SK-N-SH (cell line): ENCODE results near the gene MPEG1. TPM values are rescaled to one million over a fixed set of nuclear protein-coding genes. Genes with fewer than 3 reads are reported as not detected.

Experiments
- CTCF ChIA-PET: fragments of 300-600, 350-600 bp; formaldehyde crosslinking; extraction: SDS; loops from one replicate; lab custom pipeline; 2021; lab: Yijun Ruan, JAX
- POLR2A ChIA-PET: fragments of 350-600 bp; sonication (Branson Sonifier 250); formaldehyde crosslinking; extraction: SDS; loops from one replicate; lab custom pipeline; 2020; ENCODE audit warnings: antibody characterized with exemption, inconsistent platforms; lab: Yijun Ruan, JAX
- DNase-seq: peaks from one replicate; pipeline ENCODE4 v3.0.0; 2012
- H2AFZ ChIP-seq: fragments of 200-600 bp; sonication (generic); 2 replicates; pipeline ENCODE4 v1.8.1; 2016; ENCODE audit warnings: antibody characterized with exemption, mild to moderate bottlenecking, low read depth
- H3F3A ChIP-seq: fragments of 200-600 bp; sonication (generic); replicated peaks from 2 replicates; pipeline ENCODE3; 2016; ENCODE audit warnings: antibody characterized with exemption, mild to moderate bottlenecking; ENCODE audit not compliant: insufficient read depth
- H3K27ac ChIP-seq, 2 experiments: fragments of 200-500 bp in 1 of 2; fragments of 200-600 bp in 1 of 2; sonication (Bioruptor generic) in 1 of 2; sonication (generic), shearing (Covaris generic) in 1 of 2; 2 replicates each; pipeline versions ENCODE4 v1.5.1 to v1.6.1; 2014 to 2016; ENCODE audit warnings: low read depth in 2 of 2, inconsistent platforms in 1 of 2, low read length in 1 of 2, mild to moderate bottlenecking in 1 of 2, mixed read lengths in 1 of 2
- H3K27me3 ChIP-seq: fragments of 200-600 bp; sonication (generic), shearing (Covaris generic); 2 replicates; pipeline ENCODE4 v1.6.1; 2016; ENCODE audit warnings: mixed run types; ENCODE audit not compliant: insufficient read depth
- H3K36me3 ChIP-seq, 2 experiments: fragments of 200-500 bp in 1 of 2; fragments of 200-600 bp in 1 of 2; sonication (Bioruptor generic) in 1 of 2; sonication (generic) in 1 of 2; replicated peaks in 1 of 2; 2 replicates each; pipeline versions ENCODE3 to v1.5.1; 2014 to 2016; ENCODE audit warnings: low read length in 1 of 2, mild to moderate bottlenecking in 1 of 2; ENCODE audit not compliant: insufficient read depth in 2 of 2, control insufficient read depth in 1 of 2
- H3K4me1 ChIP-seq, 2 experiments: fragments of 200-500 bp in 1 of 2; fragments of 200-600 bp in 1 of 2; sonication (Bioruptor generic) in 1 of 2; sonication (generic), shearing (Covaris generic) in 1 of 2; 2 replicates each; pipeline versions ENCODE4 v1.5.1 to v1.6.1; 2014 to 2016; ENCODE audit warnings: low read depth in 1 of 2, low read length in 1 of 2, mixed run types in 1 of 2; ENCODE audit not compliant: insufficient read depth in 2 of 2, control insufficient read depth in 1 of 2
- H3K4me2 ChIP-seq: fragments of 200-600 bp; sonication (generic), shearing (Covaris generic); 2 replicates; pipeline ENCODE4 v1.6.1; 2017; ENCODE audit warnings: mixed run types
- H3K4me3 ChIP-seq, 2 experiments: fragments of 200-500 bp in 1 of 2; fragments of 200-600 bp in 1 of 2; sonication (Bioruptor generic) in 1 of 2; sonication (generic), shearing (Covaris generic) in 1 of 2; 2 replicates each; pipeline versions ENCODE4 v1.5.1 to v1.8.1; 2014 to 2016; ENCODE audit warnings: low read depth in 2 of 2, inconsistent platforms in 1 of 2, low read length in 1 of 2, mild to moderate bottlenecking in 1 of 2, mixed read lengths in 1 of 2, moderate library complexity in 1 of 2
- H3K79me2 ChIP-seq: fragments of 200-600 bp; sonication (generic); 2 replicates; pipeline ENCODE4 v1.8.1; 2017; ENCODE audit warnings: mild to moderate bottlenecking; ENCODE audit not compliant: insufficient read depth
- H3K9ac ChIP-seq: fragments of 200-600 bp; sonication (generic); 2 replicates; pipeline ENCODE4 v1.6.1; 2017; ENCODE audit warnings: mixed run types
- H3K9me2 ChIP-seq: fragments of 200-600 bp; sonication (generic); 2 replicates; pipeline ENCODE4 v1.6.1; 2017; ENCODE audit warnings: mixed run types
- H3K9me3 ChIP-seq: fragments of 200-600 bp; sonication (generic); 2 replicates; pipeline ENCODE4 v1.6.1; 2017; ENCODE audit warnings: mixed run types, mild to moderate bottlenecking, moderate library complexity
- H4K20me1 ChIP-seq: fragments of 200-600 bp; sonication (generic); 2 replicates; pipeline ENCODE4 v1.6.1; 2017; ENCODE audit warnings: mild to moderate bottlenecking, mixed run types; ENCODE audit not compliant: insufficient read depth
- CHD2 ChIP-seq: fragments of 150-350 bp; IDR thresholded peaks from 2 replicates; pipeline ENCODE4 v1.6.1; 2018; ENCODE audit warnings: low read length; ENCODE audit not compliant: partially characterized antibody
- ELF1 ChIP-seq: IDR thresholded peaks from 2 replicates; pipeline ENCODE4 v1.4.0; 2012
- EP300 ChIP-seq, 2 experiments: IDR thresholded peaks; 2 replicates each; pipeline versions ENCODE4 v1.4.0 to v1.6.1; 2012; ENCODE audit warnings: borderline replicate concordance in 1 of 2, low read depth in 1 of 2, low read length in 1 of 2
- EZH2phosphoT487 ChIP-seq: fragments of 200-600 bp; sonication (generic); IDR thresholded peaks from 2 replicates; pipeline ENCODE4 v1.6.1; 2017; ENCODE audit warnings: low read depth, mixed run types, mild to moderate bottlenecking, antibody characterized with exemption, moderate library complexity, borderline replicate concordance
- FOXJ3 ChIP-seq: sonication (generic); formaldehyde crosslinking; IDR thresholded peaks from 2 replicates; pipeline ENCODE4 v1.5.1; 2020; ENCODE audit warnings: mild to moderate bottlenecking, missing genetic modification reagents
- FOXM1 ChIP-seq: IDR thresholded peaks from 2 replicates; pipeline ENCODE4 v1.4.0; 2012; ENCODE audit warnings: low read depth, mild to moderate bottlenecking
- GATA2 ChIP-seq: sonication (generic); formaldehyde crosslinking; IDR thresholded peaks from 2 replicates; pipeline ENCODE4 v1.5.0; 2020; ENCODE audit warnings: mild to moderate bottlenecking, missing genetic modification reagents
- MAX ChIP-seq: IDR thresholded peaks from 2 replicates; pipeline ENCODE4 v1.4.0; 2012; ENCODE audit warnings: low read depth
- MEF2A ChIP-seq: IDR thresholded peaks from 2 replicates; pipeline ENCODE4 v1.4.0; 2012; ENCODE audit warnings: low read depth, borderline replicate concordance
- NFIC ChIP-seq: IDR thresholded peaks from 2 replicates; pipeline ENCODE4 v1.4.0; 2012; ENCODE audit warnings: borderline replicate concordance
- PBX3 ChIP-seq: IDR thresholded peaks from 2 replicates; pipeline ENCODE4; 2012
- RCOR1 ChIP-seq: fragments of 150-350 bp; IDR thresholded peaks from 2 replicates; pipeline ENCODE4 v1.6.1; 2017; ENCODE audit warnings: antibody characterized with exemption, low read length
- REST ChIP-seq: IDR thresholded peaks from 2 replicates; pipeline ENCODE4 v1.6.1; 2012; ENCODE audit warnings: mild to moderate bottlenecking, low read depth, low read length, moderate library complexity
- RXRA ChIP-seq: IDR thresholded peaks from 2 replicates; pipeline ENCODE4 v1.4.0; 2012; ENCODE audit warnings: low read depth, mild to moderate bottlenecking, borderline replicate concordance
- SMC3 ChIP-seq: IDR thresholded peaks from 2 replicates; pipeline ENCODE4 v1.6.1; 2012; ENCODE audit warnings: low read depth, low read length, improper control_type of control experiment
- TAF1 ChIP-seq: IDR thresholded peaks from 2 replicates; pipeline ENCODE4 v1.6.1; 2012; ENCODE audit warnings: low read depth, mild to moderate bottlenecking, low read length, moderate library complexity, borderline replicate concordance
- TCF12 ChIP-seq: IDR thresholded peaks from 2 replicates; pipeline ENCODE4 v1.4.0; 2012
- YY1 ChIP-seq: IDR thresholded peaks from 2 replicates; pipeline ENCODE4 v1.4.0; 2012; ENCODE audit warnings: low read depth, mild to moderate bottlenecking
- WGBS: methylation state at CpG from one replicate; pipeline ENCODE4 v1.1.6; 2017; ENCODE audit warnings: low lambda C conversion rate; 5-methylcytosine and 5-hydroxymethylcytosine counted together
- polyA plus RNA-seq, 3 experiments: library from polyadenylated mRNA; depleted of rRNA; stranded (reverse); fragments of >200 nt; gene quantifications; 2 replicates each; pipeline ENCODE4 v1.2.3, GENCODE V29; 2012

MPEG1 gene
- polyA plus RNA-seq, 1 of the 3 experiments (the other 2 are of a cell fraction), result not detected

GRCh38 chr11:59254286-59254685, 41.6 kb upstream of the MPEG1 start (continued):
- no peak for TF ChIP-seq REST
- no peak for TF ChIP-seq FOXJ3 (CRISPR knock-in tag)
- no peak for TF ChIP-seq EP300 (IDR thresholded peaks at IDR 0.05; ENCODE audit: borderline replicate concordance in 1 of 2, low read depth in 1 of 2, low read length in 1 of 2)
- TF ChIP-seq EZH2phosphoT487, result no peak
- TF ChIP-seq MEF2A, result no peak
- TF ChIP-seq TAF1, result no peak

- TF ChIP-seq RXRA, result no peak
- H3K4me2 ChIP-seq, result no peak overlapping the region
- no peak overlapping the region for H3K27ac ChIP-seq
- no peaks in the 10 kb centered on the region for H3K79me2 ChIP-seq
- H3F3A ChIP-seq, result no peaks in the 10 kb centered on the region
- no peak overlapping the region for H2AFZ ChIP-seq
- CTCF ChIA-PET, result no interaction called here
- no peaks in the 10 kb centered on the region for H3K9me2 ChIP-seq
- H3K36me3 ChIP-seq, result no peaks in the 10 kb centered on the region
- DNase-seq, result no peak
- 0% methylated on average over 2 of the region's 2 CpGs for WGBS
- POLR2A ChIA-PET, result no interaction called here
- H3K9ac ChIP-seq, result no peak overlapping the region
- H3K27me3 ChIP-seq, result no peaks in the 10 kb centered on the region; the same call in 1 of the 2 replicates
- no peaks in the 10 kb centered on the region for H3K9me3 ChIP-seq
- H3K4me1 ChIP-seq, result no peaks in the 10 kb centered on the region
- H3K4me3 ChIP-seq, result no peak overlapping the region
- H4K20me1 ChIP-seq, result no peaks in the 10 kb centered on the region
Observed at GRCh38 chr11:59253001-59253400, 40.3 kb upstream of the MPEG1 start.

- DNase-seq, result no peak
- CTCF ChIA-PET, result interaction anchor here (0.6 kb wide), 1 partner anchor 79 kb away, joined by 3 read pairs; no protein-coding TSS in a partner anchor
- WGBS, result 16% methylated on average over 7 of the region's 7 CpGs
- TF ChIP-seq YY1 (no peak), RXRA (no peak), EP300 (IDR thresholded peaks at IDR 0.05; ENCODE audit: borderline replicate concordance in 1 of 2, low read depth in 1 of 2, low read length in 1 of 2) (no peak), MAX (no peak), CHD2 (no peak), TAF1 (no peak), PBX3 (no peak), REST (no peak), ELF1 (no peak), SMC3 (no peak), NFIC (no peak), TCF12 (no peak), GATA2 (CRISPR knock-in tag) (no peak), RCOR1 (no peak), FOXM1 (no peak), FOXJ3 (CRISPR knock-in tag) (no peak)
Observed at GRCh38 chr11:59249535-59249934, 36.8 kb upstream of the MPEG1 start.

More at GRCh38 chr11:59249535-59249934, 36.8 kb upstream of the MPEG1 start:
- Histone ChIP-seq H3K36me3 (no peaks in the 10 kb centered on the region), H2AFZ (no peak overlapping the region), H3K9me2 (no peaks in the 10 kb centered on the region), H3F3A (no peaks in the 10 kb centered on the region), H3K4me3 (no peak overlapping the region), H3K27me3 (peaks cover 4% of the 10 kb centered on the region; the same call in 1 of the 2 replicates), H3K9ac (no peak overlapping the region), H3K9me3 (no peaks in the 10 kb centered on the region), H3K79me2 (no peaks in the 10 kb centered on the region), H4K20me1 (no peaks in the 10 kb centered on the region), H3K4me2 (no peak overlapping the region), H3K27ac (no peak overlapping the region), H3K4me1 (no peaks in the 10 kb centered on the region)
- POLR2A ChIA-PET, result no interaction called here
